MV-4-11 (cell line): ENCODE data around the gene SFXN3.

Source experiments
- DNase-seq: peaks from one replicate; lab custom pipeline; 2025; lab: John Stamatoyannopoulos, UW

SFXN3 gene

DNA sequence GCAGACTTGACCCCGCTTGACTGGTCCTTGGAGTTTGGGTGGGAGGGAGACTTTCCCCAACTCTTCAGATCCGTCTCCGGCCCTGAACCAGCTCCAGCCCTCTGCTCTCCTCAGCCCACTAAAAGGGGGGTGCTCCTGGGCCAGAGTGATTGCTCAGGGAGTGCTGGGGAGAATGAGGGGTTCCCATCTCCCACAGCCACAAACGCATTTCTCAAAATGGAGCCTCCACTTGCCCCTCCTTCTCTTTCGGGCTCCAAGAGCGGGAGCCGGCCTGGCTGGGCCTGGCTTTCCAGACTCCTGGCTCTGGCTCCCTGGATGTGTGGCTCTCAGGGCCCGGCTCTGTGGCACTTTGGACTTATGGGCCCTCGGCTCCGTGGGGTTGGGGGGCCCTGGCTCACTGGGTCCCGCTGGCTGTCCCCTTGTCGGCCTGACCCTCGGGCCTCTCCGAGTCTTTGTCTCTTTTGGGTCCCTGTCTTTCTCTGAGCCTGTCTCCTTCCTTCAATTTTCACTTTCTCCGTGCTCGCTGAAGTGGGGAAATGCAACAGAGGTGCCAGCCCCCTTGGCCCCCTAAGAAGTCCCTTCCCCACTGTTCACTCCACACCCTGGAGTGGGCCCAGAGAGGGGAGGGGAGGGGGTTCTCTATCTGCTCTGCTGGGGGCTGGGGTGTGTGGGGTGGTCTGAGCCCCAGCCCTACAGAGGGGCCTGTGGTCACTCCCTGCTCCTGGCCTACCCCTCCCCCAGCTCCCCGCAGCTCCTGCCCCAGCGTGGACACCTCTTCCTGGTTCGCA is 30.7 kb upstream of the SFXN3 start:
- no peak for DNase-seq

DNA sequence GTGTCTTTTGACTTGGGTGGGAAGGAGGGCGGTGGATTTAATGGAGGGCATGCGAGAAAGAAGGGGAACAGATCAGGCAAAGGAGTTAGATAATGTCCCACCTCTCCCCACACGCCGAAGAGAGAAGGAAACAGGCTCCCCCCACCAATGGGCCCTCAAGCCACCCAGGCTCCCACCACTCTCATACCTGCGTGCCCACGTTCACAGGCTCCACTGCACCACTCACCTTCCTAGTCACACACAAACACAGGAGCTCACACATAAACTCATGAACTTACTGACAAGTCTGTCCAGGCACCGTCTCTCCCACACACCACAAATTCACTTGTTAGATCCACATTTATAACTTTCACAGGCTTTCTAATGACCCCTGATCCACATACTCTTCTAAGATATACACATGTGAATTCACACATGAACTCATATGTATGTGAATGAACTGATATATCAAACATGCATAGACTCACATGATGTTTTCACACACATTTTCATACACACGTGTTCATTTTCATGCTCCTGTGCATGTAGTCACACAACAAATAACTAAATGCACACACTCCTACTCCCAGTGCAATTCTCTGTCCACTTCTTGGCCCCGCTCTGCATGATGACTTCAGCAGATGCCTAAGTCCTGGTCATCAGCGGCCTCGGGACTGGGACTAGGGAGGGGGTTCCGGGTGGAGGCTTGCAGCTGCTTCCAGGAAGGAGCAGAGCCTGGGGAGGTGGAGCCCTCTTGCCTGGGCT is 29.9 kb upstream of the SFXN3 start:
- DNase-seq, result no peak

DNA sequence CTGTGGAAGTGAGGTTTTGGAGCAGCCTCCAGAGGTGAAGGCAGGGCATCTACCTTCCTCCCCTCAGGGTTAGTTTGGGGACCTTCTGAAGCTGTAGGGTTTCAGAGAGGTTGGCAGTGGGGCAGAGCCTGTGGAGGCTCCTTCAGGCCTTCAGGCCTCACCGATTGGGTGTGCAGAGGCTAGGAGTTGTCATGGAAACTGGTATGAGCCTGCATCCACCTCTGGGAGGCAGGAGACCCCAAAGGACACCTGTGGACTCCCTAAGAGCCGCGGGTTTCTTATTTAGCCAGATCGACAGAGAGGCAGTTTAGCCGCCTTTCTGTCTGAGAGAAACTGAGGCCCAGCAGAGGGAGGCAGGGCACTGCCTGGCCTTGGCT is 29.4 kb upstream of the SFXN3 start:
- no peak for DNase-seq

DNA sequence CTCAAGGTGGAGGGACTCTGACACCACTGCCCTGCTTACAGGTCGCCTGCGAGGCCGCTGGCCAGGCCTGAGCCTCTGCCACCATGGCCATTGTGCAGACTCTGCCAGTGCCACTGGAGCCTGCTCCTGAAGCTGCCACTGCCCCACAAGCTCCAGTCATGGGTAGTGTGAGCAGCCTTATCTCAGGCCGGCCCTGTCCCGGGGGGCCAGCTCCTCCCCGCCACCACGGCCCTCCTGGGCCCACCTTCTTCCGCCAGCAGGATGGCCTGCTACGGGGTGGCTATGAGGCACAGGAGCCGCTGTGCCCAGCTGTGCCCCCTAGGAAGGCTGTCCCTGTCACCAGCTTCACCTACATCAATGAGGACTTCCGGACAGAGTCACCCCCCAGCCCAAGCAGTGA is 28.6 kb upstream of the SFXN3 start:
- no peak for DNase-seq

- DNase-seq, result no peak
Measured at GRCh38 chr10:101003639-101004206, 27.3 kb upstream of the SFXN3 start.

DNA sequence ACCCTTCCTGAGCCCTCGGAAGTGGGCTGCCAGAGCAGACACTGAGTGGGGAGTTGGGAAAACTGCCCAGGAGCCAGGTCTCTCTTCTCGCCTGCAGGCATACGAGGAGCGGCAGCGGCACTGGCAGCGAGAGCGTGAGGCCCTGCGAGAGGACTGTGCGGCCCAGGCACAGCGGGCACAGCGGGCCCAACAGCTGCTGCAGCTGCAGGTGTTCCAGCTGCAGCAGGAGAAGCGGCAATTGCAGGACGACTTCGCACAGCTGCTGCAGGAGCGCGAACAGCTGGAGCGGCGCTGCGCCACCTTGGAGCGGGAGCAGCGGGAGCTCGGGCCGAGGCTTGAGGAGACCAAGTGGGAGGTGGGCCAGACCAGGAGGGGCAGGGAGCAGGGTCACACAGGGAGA is 25.7 kb upstream of the SFXN3 start:
- DNase-seq, result no peak

DNA sequence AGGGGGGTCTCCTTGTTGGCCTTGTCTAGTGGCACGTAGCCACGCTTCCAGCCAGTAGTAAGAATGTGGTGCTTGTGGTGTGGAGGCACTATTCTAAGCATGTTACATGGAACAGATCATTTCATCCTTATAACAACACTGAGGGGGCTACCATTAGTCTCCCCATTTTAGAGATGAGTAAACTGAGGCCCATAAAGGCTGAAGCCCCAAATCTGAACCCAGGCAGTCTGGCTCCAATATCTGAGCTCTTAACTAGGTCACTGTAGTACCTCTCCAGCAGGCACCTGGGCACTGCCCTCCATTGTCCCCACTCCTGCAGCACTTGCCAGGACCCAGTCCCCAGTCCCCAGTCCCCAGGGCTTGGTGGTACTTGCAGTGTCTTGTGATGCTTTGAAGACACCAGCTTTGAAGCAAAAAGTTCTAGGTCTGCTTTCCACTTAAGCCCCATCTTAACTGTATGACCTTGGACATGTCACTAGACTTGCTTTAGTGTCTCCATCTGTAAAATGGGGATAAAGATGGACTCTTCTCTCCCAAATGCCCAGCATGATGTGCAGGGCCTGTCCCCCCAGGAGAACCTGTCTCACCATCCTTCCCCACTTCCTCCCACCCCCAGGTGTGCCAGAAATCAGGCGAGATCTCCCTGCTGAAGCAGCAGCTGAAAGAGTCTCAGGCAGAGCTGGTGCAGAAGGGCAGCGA is 25.0 kb upstream of the SFXN3 start:
- DNase-seq, result no peak

DNA sequence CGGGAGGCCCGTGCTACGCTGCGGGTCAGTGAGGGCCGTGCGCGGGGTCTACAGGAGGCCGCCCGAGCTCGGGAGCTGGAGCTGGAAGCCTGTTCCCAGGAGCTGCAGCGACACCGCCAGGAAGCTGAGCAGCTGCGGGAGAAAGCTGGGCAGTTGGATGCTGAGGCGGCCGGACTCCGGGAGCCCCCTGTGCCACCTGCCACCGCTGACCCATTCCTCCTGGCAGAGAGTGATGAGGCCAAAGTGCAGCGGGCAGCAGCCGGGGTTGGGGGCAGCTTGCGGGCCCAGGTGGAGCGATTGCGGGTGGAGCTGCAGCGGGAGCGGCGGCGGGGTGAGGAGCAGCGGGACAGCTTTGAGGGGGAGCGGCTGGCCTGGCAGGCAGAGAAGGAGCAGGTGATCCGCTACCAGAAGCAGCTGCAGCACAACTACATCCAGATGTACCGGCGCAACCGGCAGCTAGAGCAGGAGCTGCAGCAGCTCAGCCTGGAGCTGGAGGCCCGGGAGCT is 24.4 kb upstream of the SFXN3 start:
- DNase-seq, result no peak

DNA sequence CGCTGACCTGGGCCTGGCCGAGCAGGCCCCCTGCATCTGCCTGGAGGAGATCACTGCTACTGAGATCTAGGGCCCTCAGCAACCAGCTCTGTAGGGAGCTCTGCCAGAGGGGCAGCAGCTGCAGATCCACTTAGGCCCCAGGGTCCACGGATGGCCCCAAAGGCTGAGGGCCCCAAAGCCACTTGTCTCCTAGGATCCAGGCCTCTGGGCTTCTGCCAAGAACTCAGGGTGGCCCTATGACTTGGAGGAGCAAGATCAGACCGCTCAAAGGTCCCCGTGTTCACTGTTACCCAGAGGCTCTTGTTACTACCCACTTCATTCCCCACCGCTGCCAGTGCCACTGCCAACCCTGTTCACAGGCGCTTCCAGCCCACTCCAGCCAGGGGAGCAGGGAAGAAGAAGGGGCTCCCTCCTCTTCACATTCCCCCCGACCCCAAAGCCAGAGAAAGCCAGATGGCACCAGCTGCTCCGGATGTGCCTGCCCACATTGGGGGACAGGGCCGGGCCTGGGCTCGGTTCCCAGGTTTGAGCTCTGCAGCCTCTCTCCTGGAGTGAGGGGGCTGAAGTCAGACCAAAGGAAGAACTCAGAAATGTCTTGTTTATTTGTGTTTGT is 23.8 kb upstream of the SFXN3 start:
- DNase-seq, result no peak

DNA sequence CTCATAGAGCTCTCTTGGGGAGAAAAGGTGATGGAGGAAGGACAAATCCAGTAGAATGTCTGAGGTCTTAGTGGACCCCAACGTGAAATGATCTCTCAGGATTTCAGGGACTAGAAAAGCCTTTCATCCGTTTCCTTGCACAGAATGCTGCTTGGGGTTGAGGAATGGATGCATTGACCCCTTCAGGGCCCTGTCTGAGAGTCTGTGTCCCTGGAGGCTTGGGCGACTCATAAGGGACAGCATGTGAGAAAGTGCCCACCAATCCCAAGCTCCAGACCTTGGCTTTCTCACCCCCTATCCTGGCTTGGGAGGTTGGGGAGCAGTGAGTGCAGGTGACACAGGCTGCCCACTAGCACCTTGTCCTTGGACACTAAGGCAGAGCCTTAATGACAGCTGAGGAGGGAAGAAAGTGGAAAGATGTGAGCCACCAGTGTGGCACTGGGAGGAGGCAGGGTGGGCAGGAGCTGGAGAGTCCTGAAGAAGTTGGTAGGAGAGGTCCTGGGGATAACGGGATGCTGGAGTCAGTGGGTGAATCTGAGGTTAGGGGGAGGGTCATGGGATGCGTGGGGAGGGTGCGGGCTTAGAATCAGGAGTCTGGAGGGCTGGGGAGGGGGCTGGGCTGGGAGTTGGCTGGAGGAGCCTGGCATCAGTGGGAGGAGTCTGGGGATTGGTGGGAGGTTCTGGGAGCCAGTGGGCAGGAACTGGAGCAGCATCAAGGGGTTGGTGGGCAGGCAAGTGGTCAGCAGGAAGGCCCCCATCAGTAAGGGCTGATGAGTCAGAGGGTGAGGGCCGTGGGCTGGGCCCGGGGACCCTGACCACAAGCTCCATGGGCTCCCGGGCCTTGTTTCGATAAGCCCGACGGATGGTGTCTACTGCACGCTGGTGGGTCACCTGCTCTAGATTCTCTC is 22.9 kb upstream of the SFXN3 start:
- no peak for DNase-seq

DNA sequence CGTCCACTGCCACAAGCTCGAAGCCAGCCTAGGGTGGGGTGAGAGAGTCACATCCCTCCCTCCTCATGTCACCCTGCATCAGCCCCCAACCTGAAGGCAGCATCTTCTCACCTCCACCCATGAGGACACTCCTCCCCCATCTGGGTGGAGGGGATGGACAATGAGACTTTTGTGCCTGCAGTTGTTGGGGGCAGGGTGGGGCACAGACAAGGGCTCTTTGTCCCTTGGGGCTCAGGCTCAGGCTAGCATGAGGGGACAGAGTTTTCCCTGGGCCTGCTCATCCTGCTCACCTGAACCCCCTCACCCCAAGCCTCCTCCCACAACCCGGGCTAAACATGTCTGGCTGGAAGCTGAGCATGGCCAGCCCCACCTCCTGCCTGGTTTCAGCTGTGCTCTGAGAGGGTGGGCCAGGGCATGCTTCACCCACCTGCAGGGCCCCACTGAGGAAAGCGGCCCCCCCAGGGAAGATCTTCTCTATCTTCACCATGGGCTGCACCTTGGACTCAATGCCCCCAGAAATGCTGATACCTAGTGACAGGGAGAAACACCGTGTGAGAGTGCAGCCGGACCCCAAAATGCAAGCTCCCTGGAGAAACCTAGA is 22.1 kb upstream of the SFXN3 start:
- no peak for DNase-seq

GRCh38 chr10:101010329-101010728 is 20.7 kb upstream of the SFXN3 start:
- DNase-seq, result no peak

GRCh38 chr10:101011517-101012423 is 19.3 kb upstream of the SFXN3 start:
- peak; percentile 9 for DNase-seq

GRCh38 chr10:101012525-101013364 is 18.3 kb upstream of the SFXN3 start:
- peak; percentile 84 for DNase-seq

GRCh38 chr10:101013365-101013825 is 17.6 kb upstream of the SFXN3 start:
- no peak for DNase-seq

DNA sequence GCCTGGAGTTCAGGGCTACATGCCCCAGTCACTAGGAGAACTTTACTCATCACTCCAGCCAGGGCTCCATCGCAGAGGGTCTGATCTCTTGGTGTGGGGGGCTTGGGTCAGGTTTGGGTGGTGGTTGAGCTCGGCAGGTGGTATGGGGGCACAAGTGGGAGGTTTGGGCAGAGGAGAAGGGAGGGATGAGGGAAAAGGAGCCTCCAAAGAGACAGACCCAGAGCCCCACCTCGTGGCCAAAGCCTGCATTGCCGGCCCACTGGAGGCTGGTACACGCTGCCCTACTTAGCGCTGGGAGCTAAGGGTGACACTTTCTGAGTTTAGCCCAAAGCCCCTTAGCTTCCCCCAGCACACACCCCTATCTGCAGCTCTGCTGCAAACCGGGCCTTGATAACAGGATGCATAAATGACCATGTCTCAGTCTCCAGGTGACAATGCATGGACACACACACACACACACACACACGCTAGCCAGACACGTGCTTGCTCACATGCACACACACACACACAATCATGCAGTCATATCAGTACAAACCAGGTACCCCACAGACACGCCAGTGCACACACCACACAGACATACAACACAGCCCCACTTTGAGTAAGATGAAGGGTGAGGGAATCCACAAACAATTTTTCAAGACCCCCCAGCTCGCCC is 16.7 kb upstream of the SFXN3 start:
- DNase-seq, result peak; percentile 55

- DNase-seq, result peak; percentile 63
Measured at GRCh38 chr10:101014966-101015581, 16.0 kb upstream of the SFXN3 start.
